Inflammatory macrophage treated with lipopolysaccharide for 4 hours (primary cell): ENCODE results near the gene LMAN2.
A peak's percentile ranks its signal among the peaks of the same experiment; 100 is the strongest.
"Not testable (repeated sequence)": the region's sequence is repeated elsewhere in the genome, so short reads cannot be mapped to it uniquely, and the experiment has no call there.

Experiments used
- DNase-seq: peaks from one replicate; pipeline ENCODE4 v3.0.0-alpha.2; 2020

LMAN2 gene

DNA sequence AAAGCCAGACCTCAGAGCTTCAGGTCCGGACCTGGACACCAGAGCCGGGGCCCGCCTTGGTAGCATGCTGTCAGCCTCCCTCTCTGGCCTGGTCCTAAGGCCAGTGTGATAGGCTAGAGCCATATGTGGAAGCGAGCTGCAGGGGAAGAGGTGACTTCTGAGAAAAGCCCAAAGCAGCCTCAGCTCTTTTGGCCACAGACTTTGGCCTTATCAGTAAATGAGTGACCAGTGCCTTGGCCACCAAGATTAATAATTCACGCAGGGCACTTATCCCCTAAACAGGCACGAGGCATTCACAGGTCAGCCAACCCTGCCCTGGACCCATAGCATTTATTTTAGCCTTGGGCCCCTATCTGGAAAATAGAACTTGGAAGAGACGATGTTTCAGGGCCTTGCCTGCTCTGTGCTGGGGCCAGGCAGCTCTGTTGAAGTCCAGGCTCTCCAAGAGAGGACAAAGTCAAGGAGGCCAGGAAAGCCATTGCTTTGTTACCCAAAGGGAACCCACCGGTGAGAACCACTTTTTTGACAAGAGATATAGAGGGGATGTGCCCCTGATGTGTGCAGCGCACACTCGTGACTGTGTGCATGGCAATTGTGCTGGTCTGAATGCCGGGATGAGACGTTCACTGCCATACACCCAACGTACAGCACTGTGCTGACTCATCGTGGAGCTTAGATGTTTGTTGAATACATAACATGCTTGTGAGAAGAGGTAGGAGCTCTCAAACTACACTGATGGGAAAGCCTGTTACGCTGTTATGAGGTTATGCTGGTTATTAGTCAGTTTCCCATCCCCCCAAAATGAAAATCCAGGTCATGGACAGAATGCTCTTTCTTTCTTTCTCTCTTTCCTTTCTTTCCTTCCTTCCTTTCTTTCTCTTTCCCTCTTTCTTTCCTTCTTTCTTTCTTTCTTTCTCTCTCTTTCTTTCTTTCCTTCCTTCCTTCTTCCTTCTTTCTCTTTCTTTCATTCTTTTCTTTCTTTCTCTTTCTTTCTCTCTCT, 27.7 kb upstream of the LMAN2 start:
- DNase-seq = no peak

DNA sequence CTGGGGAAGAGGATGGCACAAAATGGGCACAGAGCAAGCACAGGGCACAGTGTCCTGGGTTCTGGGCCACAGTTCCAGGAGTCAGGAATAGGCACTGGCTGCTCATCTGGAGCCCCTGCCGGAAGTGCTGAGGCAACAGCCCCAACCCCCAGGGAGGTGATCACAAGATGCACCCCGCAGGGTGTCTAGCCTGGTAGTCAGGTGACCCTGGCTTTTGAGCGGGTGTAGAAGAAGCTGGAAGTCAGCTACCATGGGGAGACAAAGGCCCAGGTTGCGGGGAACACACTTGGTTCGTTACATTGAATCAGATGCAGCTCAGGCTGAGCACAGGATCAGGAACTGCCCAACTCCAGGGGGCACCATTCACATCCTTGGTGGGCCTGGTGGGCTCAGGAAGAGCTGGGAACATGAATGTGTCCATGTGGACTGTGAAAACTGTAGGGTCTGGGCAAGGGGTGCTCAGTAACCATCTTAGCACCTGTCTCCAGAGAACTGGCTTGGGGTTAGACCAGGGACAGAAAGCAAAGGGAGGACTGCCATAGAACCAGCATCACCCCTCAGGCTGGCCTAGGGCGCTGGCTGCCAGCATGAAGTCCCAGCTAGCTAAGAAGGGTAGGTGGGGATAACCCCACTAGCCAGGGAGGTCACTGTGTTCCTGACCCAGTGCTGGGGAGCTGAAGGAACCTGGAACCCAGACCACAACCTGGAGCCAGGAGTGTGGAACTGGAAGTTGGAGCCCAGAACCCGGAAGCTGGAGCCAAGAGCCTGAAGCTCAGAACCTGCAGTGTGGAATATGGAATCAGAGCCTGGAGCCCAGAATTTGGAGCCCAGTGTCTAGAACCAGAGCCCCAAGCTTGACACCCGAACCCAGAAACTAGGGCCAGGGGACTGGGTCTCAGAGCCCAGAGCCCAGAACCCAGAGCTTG, 26.6 kb upstream of the LMAN2 start:
- no peak for DNase-seq

DNA sequence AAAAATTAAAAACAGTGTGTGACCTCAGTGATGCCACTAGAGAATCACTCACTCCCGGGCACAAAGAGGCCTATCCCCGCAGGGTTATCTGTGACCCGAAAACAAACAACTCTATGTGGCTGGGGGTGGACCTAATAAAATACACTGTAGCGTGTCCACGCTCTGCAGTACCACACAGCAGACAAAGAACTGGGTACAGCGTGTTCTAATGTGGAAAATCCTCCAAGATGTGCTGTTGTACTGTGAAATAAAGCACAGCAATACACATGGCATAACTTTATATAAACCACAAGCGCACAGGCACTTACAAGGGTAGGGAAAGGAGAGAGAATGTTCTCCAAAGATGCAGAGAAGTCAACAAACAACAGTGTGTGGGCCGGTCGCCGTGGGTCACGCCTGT, 24.6 kb upstream of the LMAN2 start:
- no peak for DNase-seq

DNA sequence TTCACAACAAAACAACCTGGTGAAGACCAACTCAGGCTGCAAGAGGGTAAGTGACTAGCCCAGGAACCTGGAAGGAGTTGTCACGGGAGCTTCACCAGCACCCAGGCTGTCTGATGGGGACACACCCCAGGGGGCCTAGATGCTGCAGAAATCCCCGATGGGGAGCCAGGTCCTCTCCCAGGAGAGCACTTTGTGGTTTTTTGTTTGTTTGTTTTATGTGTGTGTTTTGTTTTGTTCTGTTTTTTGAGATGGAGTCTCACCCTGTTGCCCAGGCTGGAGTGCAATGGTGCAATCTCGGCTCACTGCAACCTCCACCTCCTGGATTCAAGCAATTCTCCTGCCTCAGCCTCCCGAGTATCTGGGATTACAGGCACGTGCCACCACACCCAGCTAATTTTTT, 24.0 kb upstream of the LMAN2 start:
- not testable (repeated sequence) for DNase-seq

DNA sequence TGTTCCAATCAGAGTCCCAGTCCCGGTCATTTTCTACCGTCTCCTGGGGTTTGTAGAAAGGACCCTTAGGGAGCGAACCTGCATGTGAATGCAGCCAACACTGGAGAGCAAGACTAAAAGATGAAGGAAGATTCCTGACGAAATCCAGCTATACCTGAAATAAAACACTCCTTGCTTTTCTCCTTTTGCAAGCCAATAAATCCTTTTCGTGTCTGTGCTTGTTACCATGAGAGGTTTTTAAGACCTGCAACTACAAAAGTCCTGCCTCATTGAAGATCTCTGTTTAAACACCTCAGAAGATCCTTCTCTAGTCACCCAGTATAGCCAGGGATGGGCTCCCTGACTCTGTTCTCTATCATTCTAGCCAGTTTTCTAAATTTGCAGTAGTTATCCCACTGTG, 22.7 kb upstream of the LMAN2 start:
- DNase-seq = no peak

DNA sequence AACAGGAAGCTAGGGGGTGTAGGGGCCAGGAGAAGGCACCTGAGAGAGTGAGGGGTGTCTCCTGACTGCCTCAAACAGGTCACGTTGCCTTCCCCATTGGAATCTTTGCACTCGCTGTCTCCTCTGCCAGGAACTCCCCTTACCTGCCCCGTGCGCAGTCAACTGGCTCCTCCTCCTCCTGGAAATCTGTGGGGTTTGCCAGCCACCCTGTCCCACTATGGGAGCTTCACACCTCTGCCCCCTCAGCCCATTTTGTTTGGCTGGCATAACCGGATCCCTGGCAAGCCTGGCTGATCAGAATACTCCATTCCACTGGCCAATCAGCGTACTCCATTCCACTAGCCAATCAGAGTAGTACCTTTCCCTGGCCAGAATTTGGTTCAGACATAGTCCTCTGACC, 22.3 kb upstream of the LMAN2 start:
- no peak for DNase-seq

DNA sequence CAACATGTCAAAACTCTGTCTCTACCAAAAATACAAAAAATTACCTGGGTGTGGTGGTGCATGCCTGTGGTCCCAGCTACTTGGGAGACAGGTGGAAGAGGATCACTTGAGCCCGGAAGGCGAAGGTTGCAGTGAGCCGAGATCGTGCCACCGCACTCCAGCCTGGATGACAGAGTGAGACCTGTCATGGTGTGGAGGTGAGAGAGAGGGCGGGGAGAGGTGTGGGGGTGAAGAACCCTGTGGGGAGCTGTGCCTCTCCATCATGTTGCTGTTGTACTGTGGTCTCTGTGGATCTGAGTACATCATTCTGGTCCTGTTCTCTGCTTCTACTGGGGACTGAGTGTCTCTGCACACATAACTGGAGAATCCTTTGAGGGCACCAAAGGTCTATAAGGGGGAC, 21.4 kb upstream of the LMAN2 start:
- no peak for DNase-seq

DNA sequence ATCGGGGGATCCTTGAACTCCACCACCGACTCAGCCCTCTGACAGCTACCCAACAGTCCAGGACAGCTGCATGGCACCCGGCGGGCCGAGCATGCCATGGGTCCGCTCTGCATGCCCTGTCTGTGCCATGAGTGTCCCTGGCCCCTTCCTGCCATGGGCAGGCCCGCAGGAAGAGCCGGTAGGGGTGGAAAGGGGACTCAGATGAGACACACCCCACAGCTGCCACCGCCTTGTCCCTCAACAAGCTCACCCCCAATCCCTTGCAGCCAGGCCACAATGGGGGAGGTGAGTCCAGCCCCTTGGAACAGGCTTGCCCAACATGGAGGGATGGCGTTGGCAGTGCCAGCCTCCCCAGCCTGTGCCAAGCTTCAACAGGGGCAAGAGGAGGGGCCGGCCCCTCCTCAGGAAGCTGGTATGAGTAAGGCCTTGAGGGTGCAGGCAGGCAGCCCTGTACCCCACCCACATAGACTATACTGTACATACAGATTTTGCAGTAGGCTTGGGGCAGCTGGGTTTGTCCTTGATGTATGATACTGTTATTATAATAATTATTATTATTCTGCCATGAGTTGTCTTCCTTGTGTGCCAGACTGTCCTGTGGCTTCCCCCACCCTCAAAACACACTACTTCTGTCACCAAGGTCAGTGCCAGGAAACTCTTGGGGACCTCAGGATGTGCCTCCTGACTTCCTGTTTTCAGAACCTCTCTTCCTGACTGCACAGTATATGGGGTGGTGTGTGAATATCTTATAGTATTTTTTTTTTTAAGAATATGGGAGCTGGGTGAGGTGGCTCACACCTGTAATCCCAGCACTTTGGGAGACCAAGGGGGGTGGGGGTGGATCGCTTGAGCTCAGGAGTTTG, 20.8 kb upstream of the LMAN2 start:
- no peak for DNase-seq

DNA sequence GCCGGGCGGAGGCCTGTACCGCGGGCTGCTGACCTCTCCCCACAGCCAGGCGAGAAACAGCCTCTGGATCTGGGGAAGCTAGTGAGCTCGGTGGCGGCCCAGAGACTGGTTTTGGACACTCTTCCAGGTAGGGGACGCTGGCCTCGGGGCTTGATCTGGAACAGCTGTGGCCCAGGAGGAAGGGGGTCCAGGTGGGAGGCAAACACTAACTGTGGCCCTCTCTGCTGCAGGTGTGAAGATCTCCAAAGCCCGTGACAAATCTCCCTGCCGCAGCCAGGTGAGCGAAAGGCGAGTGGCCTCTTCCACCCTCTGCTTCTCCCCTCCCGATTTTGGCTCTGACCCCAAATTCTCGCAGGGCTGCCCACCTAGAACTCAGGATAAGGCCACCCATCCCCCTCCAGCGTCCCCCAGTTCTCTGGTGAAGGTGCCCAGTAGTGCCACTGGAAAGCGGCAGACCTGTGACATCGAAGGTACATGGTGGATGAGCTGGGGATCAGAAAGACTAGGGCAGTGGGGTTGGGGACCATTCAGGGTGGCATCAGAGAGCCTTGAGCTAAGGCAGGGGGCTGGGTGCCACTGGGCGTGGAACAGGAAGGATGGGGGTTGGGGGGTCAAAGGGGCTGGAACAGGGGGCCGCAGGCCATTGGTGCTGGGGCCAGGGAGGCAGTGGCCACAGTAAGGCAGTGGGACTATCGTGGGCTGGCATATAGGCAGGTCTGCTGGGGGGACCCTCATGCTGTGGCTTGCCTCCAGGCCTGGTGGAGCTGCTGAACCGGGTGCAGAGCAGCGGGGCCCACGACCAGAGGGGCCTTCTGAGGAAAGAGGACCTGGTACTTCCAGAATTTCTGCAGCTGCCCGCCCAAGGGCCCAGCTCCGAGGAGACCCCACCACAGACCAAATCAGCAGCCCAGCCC, 19.9 kb upstream of the LMAN2 start:
- no peak for DNase-seq

DNA sequence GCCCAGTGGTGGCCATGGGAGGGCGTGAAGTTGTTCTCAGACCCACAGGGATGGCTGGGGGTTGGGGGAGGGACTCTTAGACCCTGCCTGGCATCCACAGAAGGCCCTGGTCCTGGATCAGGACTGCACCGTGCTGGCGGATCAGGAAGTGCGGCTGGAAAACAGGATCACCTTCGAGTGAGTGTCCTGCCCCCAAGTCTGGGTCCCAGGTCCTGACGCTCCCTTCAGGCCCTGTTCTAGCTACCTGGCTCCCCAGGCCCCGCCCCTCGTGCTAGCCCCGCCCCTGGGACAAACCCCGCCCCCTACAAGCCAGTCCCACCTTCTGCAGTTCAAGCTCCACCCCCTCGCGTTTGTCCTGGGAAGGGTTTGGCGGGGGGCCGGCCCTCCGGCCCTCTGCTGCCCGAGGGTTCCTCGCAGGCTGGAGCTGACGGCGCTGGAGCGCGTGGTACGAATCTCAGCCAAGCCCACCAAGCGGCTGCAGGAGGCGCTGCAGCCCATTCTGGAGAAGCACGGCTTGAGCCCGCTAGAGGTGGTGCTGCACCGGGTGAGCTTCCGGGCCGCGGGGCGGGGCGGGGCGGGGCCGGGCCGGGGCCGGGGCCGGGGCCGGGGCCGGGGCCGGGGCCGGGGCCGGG, 19.1 kb upstream of the LMAN2 start:
- DNase-seq = peak; percentile 62

DNA sequence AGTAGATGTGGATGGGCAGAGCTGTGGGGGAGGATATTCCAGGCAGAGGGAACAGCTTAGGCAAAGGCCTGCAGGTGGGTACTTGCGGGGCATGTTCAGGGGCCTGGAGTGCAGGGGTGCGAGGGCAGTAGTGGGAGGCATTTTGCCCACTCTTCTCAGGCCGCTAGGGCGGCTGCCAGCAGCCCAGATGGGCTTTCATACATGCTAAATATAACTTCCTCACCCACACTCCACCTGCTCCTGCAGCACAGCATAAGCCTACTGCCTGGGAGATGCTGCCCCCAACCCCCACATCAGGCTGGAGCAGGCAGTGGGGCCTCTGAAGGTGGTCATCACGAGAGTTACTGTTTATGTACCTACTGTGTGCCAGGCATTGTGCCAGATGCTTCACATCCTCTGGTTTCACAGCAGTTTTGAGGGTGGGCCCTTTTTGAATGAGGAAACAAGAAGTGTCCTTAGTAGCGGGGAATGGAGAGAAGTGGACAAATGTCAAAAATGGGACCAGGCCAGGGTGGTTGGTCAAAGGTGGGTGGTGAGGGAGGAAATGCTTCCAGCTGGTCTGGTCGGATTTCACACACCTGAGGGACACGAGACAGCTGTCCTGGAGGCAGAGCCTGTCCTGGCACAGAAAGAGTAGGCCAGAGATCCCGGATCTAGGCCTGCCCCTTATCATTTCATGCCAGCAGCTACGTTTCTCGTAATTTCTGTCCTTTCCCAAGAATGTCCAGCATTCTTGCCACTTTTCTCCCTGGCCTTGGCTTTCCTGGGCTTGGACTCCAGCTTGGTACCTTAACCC, 18.4 kb upstream of the LMAN2 start:
- no peak for DNase-seq

DNA sequence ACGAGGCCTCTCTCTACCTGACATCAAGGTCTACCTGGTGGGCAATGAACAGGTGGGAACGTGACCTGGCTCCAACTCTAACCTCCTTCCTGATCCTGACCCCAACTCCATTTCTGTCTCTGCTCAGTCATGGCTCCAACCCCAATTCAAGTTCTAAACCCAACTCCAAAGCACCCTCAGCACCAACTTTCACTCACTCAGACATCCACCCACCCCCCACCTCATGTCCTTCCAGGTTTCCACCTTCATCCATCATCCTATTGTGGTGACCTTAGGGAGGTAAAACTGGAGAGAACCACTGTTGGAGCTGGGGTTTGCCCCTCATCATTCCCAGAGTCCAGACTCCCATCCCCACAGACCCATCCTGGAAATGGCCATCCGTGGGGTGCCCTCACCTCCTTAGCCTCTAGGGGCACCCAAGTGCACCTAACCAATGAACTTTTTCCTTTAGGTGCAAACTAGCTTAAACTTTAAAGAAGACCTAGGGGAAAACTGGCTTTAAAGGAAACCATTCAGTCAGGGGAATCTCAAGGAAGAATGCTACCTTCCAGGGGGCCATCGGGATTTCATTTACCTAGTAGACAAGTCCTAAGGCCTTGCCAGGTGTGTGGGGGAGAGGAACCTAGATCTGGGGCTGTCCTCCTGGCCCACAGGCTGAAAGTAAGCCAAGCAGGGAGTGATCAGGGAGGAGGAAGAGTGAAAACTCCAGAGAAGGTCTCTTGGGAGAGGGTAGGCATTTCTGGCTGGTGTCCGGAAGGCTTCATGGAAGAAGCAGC, 17.6 kb upstream of the LMAN2 start:
- peak; percentile 34 for DNase-seq

DNA sequence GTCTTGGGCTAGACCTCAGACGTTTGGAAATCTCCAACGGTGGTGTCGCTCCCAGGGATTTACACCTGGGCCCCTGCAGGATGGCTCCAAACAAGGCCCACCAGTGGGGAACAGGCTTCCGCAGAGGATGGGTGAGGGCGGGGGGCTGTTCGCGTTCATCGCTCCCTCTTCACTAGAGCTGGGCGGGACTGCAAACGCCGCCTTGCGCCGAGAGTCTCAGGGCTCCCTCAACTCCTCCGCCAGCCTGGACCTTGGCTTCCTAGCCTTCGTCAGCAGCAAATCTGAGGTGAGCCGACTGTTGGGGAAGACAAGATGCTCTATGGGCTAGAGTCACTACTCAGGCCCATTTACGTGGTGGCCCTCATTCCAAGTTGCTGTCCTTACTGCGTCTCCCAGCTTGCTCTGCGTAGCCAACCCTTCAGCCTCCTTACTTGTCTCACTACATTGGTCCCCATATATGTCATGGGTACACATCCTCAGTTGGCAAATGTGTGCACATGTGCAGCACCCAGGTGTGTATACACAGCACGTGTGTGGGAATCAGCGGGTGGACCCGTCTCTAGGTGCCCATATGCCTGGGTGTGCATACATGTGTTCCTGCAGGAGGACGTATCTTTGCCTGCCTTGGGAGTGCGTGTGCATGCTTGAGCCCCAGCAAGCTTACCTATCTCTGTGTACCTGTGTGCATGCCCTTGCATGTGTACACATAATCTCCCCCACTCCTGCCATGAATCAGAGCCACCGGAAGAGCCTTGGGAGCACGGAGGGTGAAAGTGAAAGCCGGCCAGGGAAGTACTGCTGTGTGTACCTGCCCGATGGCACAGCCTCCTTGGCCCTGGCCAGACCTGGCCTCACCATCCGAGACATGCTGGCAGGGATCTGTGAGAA, 16.8 kb upstream of the LMAN2 start:
- no peak for DNase-seq

DNA sequence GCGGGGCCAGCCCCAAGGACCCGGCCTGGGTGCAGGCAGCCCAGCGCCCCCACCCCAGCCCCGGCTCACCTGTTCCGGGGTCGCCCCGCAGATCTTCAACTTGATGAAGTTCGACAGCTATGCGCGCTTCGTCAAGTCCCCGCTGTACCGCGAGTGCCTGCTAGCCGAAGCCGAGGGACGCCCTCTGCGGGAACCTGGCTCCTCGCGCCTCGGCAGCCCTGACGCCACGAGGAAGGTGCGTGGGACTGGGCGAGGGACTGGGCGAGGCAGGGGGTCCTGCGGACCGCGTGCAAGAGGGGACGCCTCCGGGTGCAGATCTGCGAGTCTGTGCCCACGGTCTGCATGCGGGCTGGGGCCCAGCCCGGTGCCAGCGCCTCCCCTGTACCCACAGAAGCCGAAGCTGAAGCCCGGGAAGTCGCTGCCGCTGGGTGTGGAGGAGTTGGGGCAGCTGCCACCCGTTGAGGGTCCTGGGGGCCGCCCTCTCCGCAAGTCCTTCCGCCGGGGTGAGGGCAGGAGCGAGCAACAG, 15.9 kb upstream of the LMAN2 start:
- DNase-seq = no peak

DNA sequence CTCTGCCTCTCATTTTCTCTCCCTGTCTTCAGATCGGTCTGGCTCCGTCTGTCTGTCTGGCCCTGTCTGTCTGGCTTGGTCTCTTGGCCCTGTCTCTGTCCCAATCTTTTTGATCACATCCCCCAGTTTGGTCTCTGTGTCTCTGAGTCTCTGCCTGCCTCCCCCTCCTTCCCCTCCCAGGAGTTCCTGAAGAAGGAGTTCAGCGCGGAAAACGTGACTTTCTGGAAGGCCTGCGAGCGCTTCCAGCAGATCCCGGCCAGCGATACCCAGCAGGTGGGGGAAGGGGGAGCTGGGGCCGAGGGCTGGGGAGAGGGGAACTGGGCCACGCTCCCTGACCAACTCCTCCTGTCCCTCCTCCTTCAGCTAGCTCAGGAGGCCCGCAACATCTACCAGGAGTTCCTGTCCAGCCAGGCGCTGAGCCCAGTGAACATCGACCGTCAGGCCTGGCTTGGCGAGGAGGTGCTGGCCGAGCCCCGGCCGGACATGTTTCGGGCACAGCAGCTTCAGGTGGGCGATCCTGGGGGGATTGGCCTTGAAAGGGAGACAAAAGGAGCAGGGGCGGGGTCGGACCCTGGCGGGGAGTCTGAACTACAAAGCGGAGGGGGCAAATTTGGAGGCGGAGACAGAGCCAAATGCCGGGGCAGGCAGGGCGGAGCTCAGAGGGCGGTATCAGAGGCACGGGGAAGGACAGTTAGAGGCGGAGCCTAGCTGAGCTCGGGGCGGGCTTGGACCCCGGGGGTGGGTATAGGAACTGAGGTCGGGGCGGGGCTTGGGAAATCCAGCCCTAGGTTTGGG, 15.3 kb upstream of the LMAN2 start:
- DNase-seq = no peak

DNA sequence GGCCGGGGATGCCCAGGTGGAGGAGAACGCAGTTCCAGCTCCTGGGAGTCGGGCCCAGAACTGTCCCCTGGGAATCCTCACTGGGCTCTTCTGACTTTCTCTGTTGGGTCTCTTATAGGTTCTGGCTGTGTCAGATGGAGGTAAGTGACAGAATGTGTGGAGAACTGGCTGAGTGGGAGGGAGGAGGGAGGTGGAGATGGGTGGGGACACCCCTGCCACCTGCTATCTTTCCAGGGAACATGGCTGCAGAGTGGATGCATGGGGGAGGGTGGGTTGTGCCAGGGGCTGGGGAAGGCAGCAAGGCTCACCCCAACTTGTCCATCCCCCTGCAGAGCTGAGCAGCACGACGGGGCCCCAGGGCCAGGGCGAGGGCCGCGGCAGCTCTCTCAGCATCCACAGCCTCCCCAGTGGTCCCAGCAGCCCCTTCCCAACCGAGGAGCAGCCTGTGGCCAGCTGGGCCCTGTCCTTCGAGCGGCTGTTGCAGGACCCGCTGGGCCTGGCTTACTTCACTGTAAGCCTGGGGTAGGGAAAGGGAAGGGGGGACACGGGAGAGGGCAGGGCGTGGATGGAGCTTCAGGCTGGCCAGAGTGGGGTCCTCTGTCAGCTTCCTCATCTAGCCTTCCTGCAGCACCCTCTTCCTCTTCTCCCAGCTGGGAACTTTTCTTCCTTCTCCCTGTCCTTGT, 14.5 kb upstream of the LMAN2 start:
- DNase-seq = no peak
